Trophoblast cell (in vitro differentiated cells and primary cell): ENCODE measurements around the gene UBE2QL1.

Experiments
- DNase-seq, 2 donors: peaks; one replicate each; pipeline ENCODE4 v3.0.0-alpha.2; 2016
- H2AFZ ChIP-seq: 2 replicates; pipeline ENCODE4 v1.6.1; 2013; ENCODE audit warnings: low read length, moderate library complexity, mild to moderate bottlenecking; ENCODE audit not compliant: insufficient read depth, poor library complexity
- H2AK5ac ChIP-seq: 2 replicates; pipeline ENCODE4 v1.6.1; 2013; ENCODE audit warnings: mild to moderate bottlenecking, low read length
- H2BK120ac ChIP-seq: 2 replicates; pipeline ENCODE4 v1.6.1; 2013; ENCODE audit warnings: low read length, mild to moderate bottlenecking, moderate library complexity; ENCODE audit not compliant: insufficient read depth, poor library complexity
- H2BK12ac ChIP-seq: 2 replicates; pipeline ENCODE4 v1.6.1; 2013; ENCODE audit warnings: mild to moderate bottlenecking, low read length, moderate library complexity
- H2BK5ac ChIP-seq: 2 replicates; pipeline ENCODE4 v1.6.1; 2013; ENCODE audit warnings: low read length, low read depth, moderate library complexity, mild to moderate bottlenecking; ENCODE audit not compliant: poor library complexity
- H3K14ac ChIP-seq: 2 replicates; pipeline ENCODE4 v1.6.1; 2013; ENCODE audit warnings: mild to moderate bottlenecking, low read length
- H3K18ac ChIP-seq: 2 replicates; pipeline ENCODE4 v1.6.1; 2013; ENCODE audit warnings: mild to moderate bottlenecking, low read length
- H3K23ac ChIP-seq: 2 replicates; pipeline ENCODE4 v1.6.1; 2013; ENCODE audit warnings: low read length
- H3K27ac ChIP-seq: 2 replicates; pipeline ENCODE4 v1.5.1; 2013; ENCODE audit warnings: low read depth, mild to moderate bottlenecking, inconsistent platforms, low read length, moderate library complexity
- H3K27me3 ChIP-seq: 2 replicates; pipeline ENCODE4 v1.6.1; 2013; ENCODE audit warnings: inconsistent platforms, mild to moderate bottlenecking, low read length, moderate library complexity; ENCODE audit not compliant: insufficient read depth
- H3K36me3 ChIP-seq, 2 experiments: 1 replicate in 1 of 2; 2 replicates in 1 of 2; pipeline ENCODE4 v1.6.1; 2013; ENCODE audit warnings: low read length in 2 of 2, mild to moderate bottlenecking in 2 of 2, moderate library complexity in 1 of 2; ENCODE audit not compliant: insufficient read depth in 2 of 2, control insufficient read depth in 1 of 2
- H3K4ac ChIP-seq: 2 replicates; pipeline ENCODE4 v1.6.1; 2013; ENCODE audit warnings: low read depth, mild to moderate bottlenecking, low read length, moderate library complexity
- H3K4me1 ChIP-seq, 2 experiments: 1 replicate in 1 of 2; 2 replicates in 1 of 2; pipeline ENCODE4 v1.6.1; 2013; ENCODE audit warnings: low read length in 2 of 2, mild to moderate bottlenecking in 2 of 2, moderate library complexity in 1 of 2; ENCODE audit not compliant: insufficient read depth in 2 of 2, control insufficient read depth in 1 of 2
- H3K4me2 ChIP-seq: 2 replicates; pipeline ENCODE4 v1.6.1; 2013; ENCODE audit warnings: inconsistent platforms, mild to moderate bottlenecking, low read length, moderate library complexity
- H3K4me3 ChIP-seq: 2 replicates; pipeline ENCODE4 v1.5.1; 2013; ENCODE audit warnings: mild to moderate bottlenecking, low read depth, low read length, inconsistent platforms
- H3K79me1 ChIP-seq: one replicate; pipeline ENCODE4 v1.6.1; 2013; ENCODE audit warnings: low read length
- H3K79me2 ChIP-seq: 2 replicates; pipeline ENCODE4 v1.6.1; 2013; ENCODE audit warnings: low read length, mild to moderate bottlenecking; ENCODE audit not compliant: control insufficient read depth, insufficient read depth, poor library complexity
- H3K9ac ChIP-seq: 2 replicates; pipeline ENCODE4 v1.6.1; 2013; ENCODE audit warnings: mild to moderate bottlenecking, low read length
- H3K9me3 ChIP-seq: 2 replicates; pipeline ENCODE4 v1.6.1; 2013; ENCODE audit warnings: low read depth, mild to moderate bottlenecking, control low read depth, inconsistent platforms, low read length; ENCODE audit not compliant: insufficient read depth
- H4K12ac ChIP-seq: 2 replicates; pipeline ENCODE4 v1.6.1; 2013; ENCODE audit warnings: low read depth, mild to moderate bottlenecking, low read length, moderate library complexity
- H4K8ac ChIP-seq: 2 replicates; pipeline ENCODE4 v1.6.1; 2013; ENCODE audit warnings: low read depth, mild to moderate bottlenecking, low read length, moderate library complexity
- H4K91ac ChIP-seq: one replicate; pipeline ENCODE4 v1.6.1; 2013; ENCODE audit warnings: low read depth, mild to moderate bottlenecking, low read length, moderate library complexity
- WGBS: extraction: QIAGEN DNeasy Blood & Tissue Kit; methylation state at CpG from one replicate; pipeline ENCODE4 v1.1.7; 2013; ENCODE audit warnings: missing lambda C conversion rate; ENCODE audit not compliant: insufficient read length, insufficient coverage; ENCODE audit errors: extremely low coverage; 5-methylcytosine and 5-hydroxymethylcytosine counted together

UBE2QL1 gene

DNA sequence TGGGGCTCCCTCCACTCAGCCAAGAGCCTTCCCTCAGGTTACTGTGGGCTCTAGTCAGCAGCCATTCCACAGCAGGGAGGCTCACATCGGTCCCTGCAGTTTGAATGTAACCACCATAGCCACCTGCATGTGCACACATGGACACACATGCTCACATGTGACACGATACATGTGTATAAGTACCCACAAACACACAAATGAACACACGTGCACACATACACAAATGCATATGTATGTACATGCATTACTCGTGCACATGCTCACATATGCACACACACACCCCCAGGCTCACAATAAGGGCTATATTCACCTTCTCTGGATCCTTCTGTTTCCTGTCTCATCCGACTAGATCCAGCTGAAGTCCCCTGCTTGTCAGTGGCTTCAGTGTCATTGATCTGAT lies 36.2 kb downstream of the UBE2QL1 start:
- H3K27me3 ChIP-seq, result no peaks in the 10 kb centered on the region
- no peak overlapping the region for H2BK120ac ChIP-seq
- H3K4me2 ChIP-seq, result no peak overlapping the region
- H4K91ac ChIP-seq, result no peak overlapping the region
- H3K18ac ChIP-seq, result no peak overlapping the region
- no peak overlapping the region for H3K27ac ChIP-seq
- H3K4ac ChIP-seq, result no peak overlapping the region
- no peaks in the 10 kb centered on the region for H3K4me1 ChIP-seq
- H3K36me3 ChIP-seq, result no peaks in the 10 kb centered on the region
- no peak overlapping the region for H3K14ac ChIP-seq
- H3K79me1 ChIP-seq, result no peaks in the 10 kb centered on the region
- H2AK5ac ChIP-seq, result no peak overlapping the region
- DNase-seq, result no peak
- no peak overlapping the region for H3K4me3 ChIP-seq
- no peak overlapping the region for H4K8ac ChIP-seq
- no peaks in the 10 kb centered on the region for H3K79me2 ChIP-seq
- H3K23ac ChIP-seq, result no peak overlapping the region
- no peak overlapping the region for H4K12ac ChIP-seq
- no peaks in the 10 kb centered on the region for H3K9me3 ChIP-seq
- no peak overlapping the region for H2AFZ ChIP-seq
- H2BK5ac ChIP-seq, result no peak overlapping the region
- H3K9ac ChIP-seq, result no peak overlapping the region
- WGBS, result no CpG with 5 or more reads among the region's 5 CpGs
- no peak overlapping the region for H2BK12ac ChIP-seq

DNA sequence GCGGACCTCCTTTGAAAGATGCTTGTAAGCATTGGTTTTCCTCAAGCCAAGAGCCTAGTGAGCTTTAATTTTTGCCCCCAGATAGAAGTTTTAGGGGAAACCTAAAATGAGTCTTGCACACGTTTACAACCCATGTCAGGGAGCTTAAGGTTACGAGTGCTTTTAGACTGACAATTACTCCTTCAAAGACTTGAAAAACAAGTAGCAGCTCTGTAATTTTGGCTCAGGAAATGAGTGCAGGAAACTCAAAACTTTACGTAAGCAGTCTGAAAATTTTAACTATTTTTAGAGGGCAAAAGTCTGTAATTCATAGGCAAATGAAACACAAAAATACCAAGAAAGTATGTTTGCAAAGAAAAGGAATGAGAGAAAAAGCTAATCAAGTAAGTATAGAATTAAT lies 36.8 kb downstream of the UBE2QL1 start:
- Histone ChIP-seq H4K91ac (no peak overlapping the region), H3K23ac (no peak overlapping the region), H3K79me2 (no peaks in the 10 kb centered on the region), H3K9ac (no peak overlapping the region), H4K12ac (no peak overlapping the region), H2BK5ac (no peak overlapping the region), H3K4me3 (no peak overlapping the region), H3K79me1 (no peaks in the 10 kb centered on the region), H2BK120ac (no peak overlapping the region), H3K4me1 (peaks cover 0 to 3% of the 10 kb centered on the region in 2 experiments), H3K36me3 (no peaks in the 10 kb centered on the region), H4K8ac (no peak overlapping the region), H2AK5ac (no peak overlapping the region), H2AFZ (no peak overlapping the region), H2BK12ac (no peak overlapping the region), H3K27me3 (no peaks in the 10 kb centered on the region), H3K4me2 (no peak overlapping the region), H3K9me3 (no peaks in the 10 kb centered on the region), H3K14ac (no peak overlapping the region), H3K18ac (no peak overlapping the region), H3K4ac (no peak overlapping the region), H3K27ac (no peak overlapping the region)
- no peak for DNase-seq
- WGBS, result no CpG with 5 or more reads among the region's 4 CpGs

DNA sequence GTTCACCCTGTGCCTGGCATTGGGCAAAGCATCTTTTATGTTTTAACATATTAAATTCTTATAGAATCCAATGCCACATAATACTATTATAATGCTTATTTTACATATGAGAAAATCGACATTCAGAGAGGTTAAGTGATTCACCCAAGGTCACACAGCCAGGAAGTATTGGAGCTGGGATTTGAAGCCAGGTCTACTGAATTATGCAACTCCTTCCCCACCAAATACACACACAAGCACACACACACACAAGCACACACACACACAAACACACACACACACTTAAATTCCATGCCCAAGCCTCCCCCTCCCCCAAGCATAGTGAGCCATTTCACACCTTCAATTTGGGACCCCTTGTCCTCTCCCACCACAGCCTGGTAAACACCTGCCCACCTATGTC lies 37.4 kb downstream of the UBE2QL1 start:
- no peaks in the 10 kb centered on the region for H3K79me1 ChIP-seq
- H3K4me1 ChIP-seq, result peaks cover 0 to 6% of the 10 kb centered on the region in 2 experiments
- no peak overlapping the region for H3K14ac ChIP-seq
- H4K91ac ChIP-seq, result no peak overlapping the region
- H4K8ac ChIP-seq, result no peak overlapping the region
- H3K9me3 ChIP-seq, result no peaks in the 10 kb centered on the region
- H4K12ac ChIP-seq, result no peak overlapping the region
- H2BK5ac ChIP-seq, result no peak overlapping the region
- no peaks in the 10 kb centered on the region for H3K36me3 ChIP-seq
- H3K4me3 ChIP-seq, result no peak overlapping the region
- no peak overlapping the region for H3K27ac ChIP-seq
- H3K18ac ChIP-seq, result no peak overlapping the region
- H2BK12ac ChIP-seq, result no peak overlapping the region
- H3K23ac ChIP-seq, result no peak overlapping the region
- no peaks in the 10 kb centered on the region for H3K79me2 ChIP-seq
- H2AFZ ChIP-seq, result no peak overlapping the region
- no peak overlapping the region for H3K4ac ChIP-seq
- no peak overlapping the region for H3K9ac ChIP-seq
- H3K27me3 ChIP-seq, result no peaks in the 10 kb centered on the region
- H2BK120ac ChIP-seq, result no peak overlapping the region
- WGBS, result no CpG with 5 or more reads among the region's 1 CpG
- no peak for DNase-seq
- H3K4me2 ChIP-seq, result no peak overlapping the region
- no peak overlapping the region for H2AK5ac ChIP-seq

DNA sequence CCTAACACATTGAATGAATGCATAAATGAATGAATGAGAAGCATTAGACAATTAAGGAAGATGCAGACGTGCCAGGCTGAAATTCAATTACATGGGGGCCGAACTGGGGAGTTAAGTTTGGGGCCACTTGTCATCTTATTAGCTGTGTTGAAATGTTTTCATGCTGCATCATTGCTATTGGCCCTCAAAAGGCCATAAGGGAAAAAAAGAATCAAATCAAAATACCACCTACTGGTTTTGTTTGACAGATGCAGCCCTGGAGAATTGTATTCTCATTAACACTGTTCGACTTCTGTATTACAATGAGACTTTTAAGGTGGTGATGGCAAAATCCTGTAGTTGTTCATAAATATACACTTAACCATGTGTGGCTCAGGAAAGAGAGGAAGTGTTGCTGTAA lies 38.4 kb downstream of the UBE2QL1 start:
- Histone ChIP-seq H3K4me1 (peaks cover 0 to 6% of the 10 kb centered on the region in 2 experiments), H2BK120ac (no peak overlapping the region), H3K18ac (no peak overlapping the region), H2AK5ac (no peak overlapping the region), H4K8ac (no peak overlapping the region), H3K4me2 (no peak overlapping the region), H3K36me3 (no peaks in the 10 kb centered on the region), H4K12ac (no peak overlapping the region), H3K79me1 (no peaks in the 10 kb centered on the region), H2BK5ac (no peak overlapping the region), H3K27me3 (no peaks in the 10 kb centered on the region), H3K27ac (no peak overlapping the region), H3K79me2 (no peaks in the 10 kb centered on the region), H3K23ac (no peak overlapping the region), H2BK12ac (no peak overlapping the region), H2AFZ (no peak overlapping the region), H3K4ac (no peak overlapping the region), H3K9ac (no peak overlapping the region), H3K4me3 (no peak overlapping the region), H3K14ac (no peak overlapping the region), H4K91ac (no peak overlapping the region), H3K9me3 (no peaks in the 10 kb centered on the region)
- DNase-seq, result no peak
- no CpG with 5 or more reads among the region's 3 CpGs for WGBS
